ENCODE measurements around the gene TTC21B.
"Not testable (repeated sequence)": the region's sequence is repeated elsewhere in the genome, so short reads cannot be mapped to it uniquely, and the experiment has no call there.

The TTC21B gene

DNA sequence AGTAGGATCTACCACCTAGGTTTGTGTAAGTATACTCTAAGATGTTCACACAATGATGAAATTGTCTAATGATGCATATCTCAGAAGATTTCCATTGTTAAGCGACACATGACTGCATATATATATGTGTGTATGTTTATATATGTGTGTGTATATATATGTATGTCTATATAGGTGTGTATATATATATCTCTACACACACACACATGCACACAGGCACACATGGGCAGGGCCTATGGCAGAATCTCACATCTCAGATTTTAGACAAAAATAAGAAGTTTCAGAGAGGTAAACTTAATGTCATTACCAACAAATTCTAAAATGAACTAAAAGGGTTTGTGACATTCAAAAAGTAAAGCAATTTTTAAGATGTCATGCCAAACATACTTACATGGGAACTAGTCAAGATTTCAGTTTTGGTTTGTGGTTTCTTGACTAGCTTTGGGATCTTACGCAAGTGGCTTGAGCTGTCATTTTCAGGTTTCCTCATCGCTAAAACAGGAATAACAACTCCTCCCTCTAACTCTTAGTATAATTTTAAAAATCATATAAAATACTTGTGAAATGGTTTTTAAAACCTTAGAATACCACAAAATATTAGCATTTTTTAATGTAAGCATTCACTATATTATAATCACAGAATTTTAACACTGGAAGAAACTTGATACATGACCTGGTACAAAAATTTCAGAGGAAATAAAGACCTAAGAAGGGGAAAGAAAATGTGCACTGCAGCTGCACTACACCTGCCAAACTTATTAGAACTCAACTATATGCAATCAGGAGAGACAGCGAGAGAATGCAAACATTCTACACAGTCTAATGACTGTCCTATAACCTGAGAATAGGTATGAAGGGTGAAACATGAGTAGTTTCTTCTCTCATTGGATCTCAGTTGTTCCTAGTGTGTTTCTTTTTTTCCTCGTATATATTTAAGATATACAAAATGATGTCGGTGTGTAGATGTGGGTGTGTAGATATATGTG lies 75.7 kb downstream of the TTC21B start:
- DNase-seq = peak; percentile 87

DNA sequence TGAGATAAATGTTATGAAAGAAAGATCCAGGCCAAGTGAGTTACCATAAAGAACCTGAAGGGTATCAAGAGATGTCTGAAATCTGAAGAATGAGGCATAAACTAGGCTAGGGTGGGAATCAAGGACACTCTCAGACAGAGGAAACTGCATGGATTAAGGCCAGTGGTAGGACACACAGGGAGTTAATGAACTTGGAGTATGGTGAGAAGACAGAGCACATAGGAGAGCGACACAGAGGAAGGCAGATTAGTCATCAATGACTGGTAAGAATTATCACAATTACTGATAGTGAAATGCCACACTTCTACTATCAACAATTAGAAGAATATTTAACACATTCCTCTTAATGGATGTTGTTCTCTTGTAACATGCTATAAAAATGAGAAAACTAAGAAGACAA lies 76.9 kb downstream of the TTC21B start:
- no peak for DNase-seq

- DNase-seq = no peak
Observed at GRCh38 chr2:165876269-165876668, 77.3 kb downstream of the TTC21B start.

DNA sequence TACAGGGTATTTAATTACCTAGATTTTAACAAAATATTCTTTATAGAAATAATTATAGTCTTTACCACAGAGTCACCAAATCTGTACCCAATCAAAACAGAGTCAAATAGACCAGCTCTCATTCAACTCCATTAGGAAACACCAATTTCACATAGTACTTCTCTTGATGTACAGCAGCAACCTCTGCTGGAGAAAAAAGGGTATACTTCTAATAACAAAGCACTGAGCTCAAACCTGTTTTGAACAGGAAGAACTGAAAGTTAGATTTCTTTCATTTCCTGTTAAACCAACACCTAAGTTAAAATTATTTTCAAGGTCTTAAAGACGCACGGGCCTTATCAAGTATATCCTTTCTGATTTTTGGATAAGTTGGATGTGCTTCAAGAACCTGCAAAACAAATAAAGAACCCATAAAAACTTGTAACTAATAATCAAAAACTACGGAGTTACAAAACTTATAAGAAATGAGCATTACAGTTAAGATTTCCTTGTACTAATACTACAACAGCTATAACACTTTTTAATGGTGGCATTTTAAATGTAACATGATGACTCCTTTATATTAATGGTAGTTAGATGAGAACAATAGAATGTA lies 79.0 kb downstream of the TTC21B start:
- peak; percentile 78 for DNase-seq

DNA sequence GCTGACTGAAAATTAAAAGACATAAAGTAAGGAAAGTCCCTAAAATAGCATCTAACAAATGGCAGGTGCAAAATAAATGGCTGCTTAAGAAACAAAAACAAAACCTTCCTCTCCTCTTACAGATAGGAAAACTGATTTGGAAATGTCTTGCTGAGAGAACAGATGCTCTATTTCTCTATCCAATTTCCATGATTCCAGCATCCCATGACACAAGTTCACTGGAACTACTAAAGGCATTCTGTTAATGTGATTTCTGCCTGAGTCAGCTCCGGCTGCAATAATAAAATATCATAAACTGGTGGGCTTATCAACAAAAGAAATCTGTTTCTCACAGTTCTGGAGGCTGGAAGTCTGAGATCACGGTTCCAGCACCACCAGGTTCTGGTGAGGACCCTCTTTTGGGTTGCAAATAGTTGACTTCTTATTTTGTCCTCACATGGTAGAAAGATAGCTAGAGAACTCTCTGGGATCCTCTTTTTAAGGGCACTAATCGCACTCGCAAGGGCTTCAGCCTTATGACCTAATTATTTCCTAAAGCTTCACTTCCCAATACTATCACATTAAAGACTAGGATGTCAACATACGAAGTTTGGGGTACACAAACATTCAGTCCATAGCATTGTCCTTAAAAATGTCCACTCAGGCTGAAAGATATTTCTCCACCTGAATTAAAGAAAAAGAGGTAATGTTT lies 81.3 kb downstream of the TTC21B start:
- no peak for DNase-seq

- DNase-seq = no peak
Observed at GRCh38 chr2:165871025-165871424, 82.6 kb downstream of the TTC21B start.

GRCh38 chr2:165870346-165870745 lies 83.2 kb downstream of the TTC21B start:
- DNase-seq = no peak

- no peak for DNase-seq
Observed at GRCh38 chr2:165868211-165868610, 85.4 kb downstream of the TTC21B start.

DNA sequence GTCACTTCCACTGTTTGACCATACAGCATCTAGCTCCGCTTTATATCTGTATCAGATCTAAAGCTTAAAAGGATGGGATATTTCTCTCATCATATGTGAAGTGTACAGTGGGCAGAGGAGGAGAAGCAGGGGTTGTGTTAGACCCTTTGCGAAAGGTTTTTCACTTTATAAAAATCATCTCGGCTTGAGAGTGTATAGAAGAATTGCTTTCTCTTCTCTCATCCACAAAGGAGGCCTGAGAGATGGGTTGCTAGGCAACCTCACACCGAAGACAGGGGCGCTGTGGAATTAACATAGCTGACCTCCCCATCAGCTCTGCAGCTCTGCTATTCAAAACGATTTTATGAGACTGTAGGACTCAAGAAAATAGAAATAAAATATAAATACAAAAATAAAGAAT lies 89.3 kb downstream of the TTC21B start:
- DNase-seq = no peak

GRCh38 chr2:165863810-165864261 lies 89.7 kb downstream of the TTC21B start:
- no peak for DNase-seq

GRCh38 chr2:165861083-165861482 lies 92.5 kb downstream of the TTC21B start:
- not testable (repeated sequence) for DNase-seq

DNA sequence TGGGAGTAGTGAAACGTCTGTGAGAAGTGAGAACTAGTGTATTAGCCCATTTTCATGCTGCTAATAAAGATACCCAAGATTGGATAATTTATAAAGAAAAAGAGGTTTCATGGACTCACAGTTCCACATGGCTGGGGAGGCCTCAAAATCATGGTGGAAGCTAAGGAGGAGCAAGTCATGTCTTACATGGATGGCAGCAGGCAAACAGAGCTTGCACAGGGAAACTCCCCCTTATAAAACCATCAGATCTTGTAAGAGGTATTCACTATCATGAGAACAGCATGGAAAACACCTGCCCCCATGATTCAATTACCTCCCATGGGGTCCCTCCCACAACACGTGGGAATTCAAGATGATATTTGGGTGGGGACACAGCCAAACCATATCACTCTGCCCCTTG lies 93.9 kb downstream of the TTC21B start:
- DNase-seq = not testable (repeated sequence)

- no peak for DNase-seq
Observed at GRCh38 chr2:165857876-165858275, 95.7 kb downstream of the TTC21B start.

DNA sequence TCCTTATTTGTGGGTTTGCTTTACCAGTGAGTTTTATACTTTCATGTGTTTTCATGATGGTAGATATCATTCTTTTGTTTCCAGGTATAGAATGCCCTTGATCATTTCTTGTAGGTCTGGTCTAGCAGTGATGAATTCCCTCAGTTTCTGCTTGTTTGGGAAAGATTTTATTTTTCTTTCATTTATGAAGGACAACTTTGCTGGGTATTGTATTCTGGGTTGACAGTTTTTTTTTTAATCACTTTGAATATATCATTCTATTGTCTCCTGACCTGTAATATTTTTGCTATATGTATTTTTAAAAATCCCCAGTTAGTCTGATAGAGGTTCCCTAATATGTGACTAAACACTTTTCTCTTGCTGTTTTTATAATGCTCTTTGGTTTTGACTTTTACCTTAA lies 101.2 kb downstream of the TTC21B start:
- peak; percentile 2 for DNase-seq

DNA sequence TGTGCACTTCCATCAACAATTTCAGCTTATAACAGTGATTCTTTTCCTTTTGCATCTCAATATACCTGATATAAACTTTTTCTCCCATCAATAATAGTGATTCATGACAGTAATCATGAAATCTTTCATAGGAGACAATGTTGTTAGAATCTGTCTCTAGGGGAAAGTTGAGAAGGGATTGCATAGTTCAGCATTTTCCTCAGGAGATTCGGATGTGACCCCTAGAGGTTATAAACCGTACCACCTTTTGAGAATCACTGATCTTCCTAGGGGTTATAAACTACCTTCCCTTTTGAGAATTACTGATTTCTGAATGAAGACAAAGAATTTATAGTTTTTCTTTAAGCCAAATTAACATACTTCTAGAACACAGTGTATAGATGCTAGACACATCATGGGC lies 106.6 kb downstream of the TTC21B start:
- DNase-seq = no peak

DNA sequence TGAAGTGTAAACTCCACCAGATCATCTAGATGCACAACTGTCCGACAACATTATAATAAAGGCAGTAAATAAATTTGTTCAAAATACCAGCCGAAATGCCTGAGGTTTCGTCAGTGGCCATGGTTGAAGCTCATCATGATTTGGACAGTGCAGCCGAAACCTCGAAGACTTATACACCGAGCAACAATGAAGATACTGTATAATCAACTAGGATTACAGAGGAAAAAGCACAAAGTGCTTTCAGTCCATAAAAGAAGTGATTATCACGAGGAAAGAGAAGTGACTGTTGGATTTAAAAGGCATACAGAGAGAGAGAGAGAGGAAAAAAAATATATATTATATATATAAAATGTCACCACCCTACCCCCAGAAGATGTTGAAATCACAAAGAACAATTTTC lies 107.5 kb downstream of the TTC21B start:
- DNase-seq = no peak

DNA sequence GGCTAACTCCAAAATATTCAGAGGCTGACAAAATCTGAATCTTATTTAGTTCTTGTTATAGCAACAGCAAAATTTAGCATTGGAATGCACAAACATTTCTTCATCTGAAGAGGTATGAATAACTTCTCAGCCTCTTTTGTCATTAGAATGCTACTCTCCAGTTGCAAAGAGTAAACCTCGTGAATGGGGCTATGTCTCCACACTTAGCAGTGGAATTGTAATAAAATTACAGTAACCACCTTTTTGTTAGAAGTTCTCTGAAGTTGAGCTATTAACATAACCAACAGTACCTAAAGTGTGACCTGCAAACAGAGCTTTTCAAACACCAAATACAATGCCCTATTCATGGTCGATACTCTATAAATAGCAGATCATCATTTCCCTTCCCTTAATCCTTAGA lies 109.4 kb downstream of the TTC21B start:
- DNase-seq = no peak

- DNase-seq = no peak
Observed at GRCh38 chr2:165843351-165843750, 110.2 kb downstream of the TTC21B start.

- no peak for DNase-seq
Observed at GRCh38 chr2:165840333-165840958, 113.1 kb downstream of the TTC21B start.

GRCh38 chr2:165839610-165840009 lies 114.0 kb downstream of the TTC21B start:
- DNase-seq = no peak

- DNase-seq = no peak
Observed at GRCh38 chr2:165837122-165837521, 116.5 kb downstream of the TTC21B start.

GRCh38 chr2:165835363-165835762 lies 118.2 kb downstream of the TTC21B start:
- DNase-seq = no peak

DNA sequence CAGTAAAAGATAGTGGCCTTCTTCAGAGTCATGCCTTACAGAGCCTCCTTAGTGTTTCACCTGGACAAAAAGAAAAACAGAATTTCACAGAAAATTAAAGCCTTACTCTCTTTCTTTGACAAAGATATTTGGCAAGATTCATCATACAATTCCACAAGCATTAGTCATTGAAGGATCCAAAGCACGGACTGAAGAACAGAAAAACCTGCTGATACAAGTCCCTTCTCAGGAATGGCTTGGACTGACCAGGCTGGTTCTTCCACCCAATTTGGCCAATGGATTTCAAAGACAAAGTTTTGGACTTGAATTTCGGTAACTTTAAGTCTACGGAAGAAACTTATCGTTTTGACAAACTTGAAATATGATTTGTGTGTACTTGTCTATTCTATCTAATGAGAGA lies 120.4 kb downstream of the TTC21B start:
- no peak for DNase-seq
